ENCODE results near the gene SPO11.

The SPO11 gene

GRCh38 chr20:57326667-57327455 lies 2.7 kb upstream of the SPO11 start:
- ChIA-PET CTCF (no interaction called here), POLR2A (no interaction called here)
- no peak for DNase-seq (ENCODE audit: extremely low spot score)
- no peak for TF ChIP-seq FOXA1 (IDR thresholded peaks at IDR 0.05)
- no peak for TF ChIP-seq LEF1 (IDR thresholded peaks at IDR 0.05; ENCODE audit: borderline replicate concordance)
- no peak for TF ChIP-seq FOXM1 (IDR thresholded peaks at IDR 0.05; ENCODE audit: borderline replicate concordance)
- no peak for TF ChIP-seq NFRKB (IDR thresholded peaks at IDR 0.05)
- TF ChIP-seq ELF4 (IDR thresholded peaks at IDR 0.05): no peak
- no peak for TF ChIP-seq BHLHE40 (IDR thresholded peaks at IDR 0.05; ENCODE audit: borderline replicate concordance)
- TF ChIP-seq FOXK2 (IDR thresholded peaks at IDR 0.05): no peak
- no peak for TF ChIP-seq ZNF384 (IDR thresholded peaks at IDR 0.05)
- no peak for TF ChIP-seq PKNOX1 (IDR thresholded peaks at IDR 0.05)
- TF ChIP-seq SP1 (IDR thresholded peaks at IDR 0.05): no peak

- TF ChIP-seq CTBP1 (IDR thresholded peaks at IDR 0.05; ENCODE audit: borderline replicate concordance) (no peak), TARDBP (IDR thresholded peaks at IDR 0.05) (no peak), ELF4 (IDR thresholded peaks at IDR 0.05) (no peak), BHLHE40 (IDR thresholded peaks at IDR 0.05; ENCODE audit: borderline replicate concordance) (no peak), HDGF (IDR thresholded peaks at IDR 0.05; ENCODE audit: borderline replicate concordance) (no peak), ARNT (IDR thresholded peaks at IDR 0.05) (no peak), FOXA1 (IDR thresholded peaks at IDR 0.05) (no peak), ZNF384 (IDR thresholded peaks at IDR 0.05) (no peak)
- ChIA-PET POLR2A (no interaction called here), CTCF (no interaction called here)
- DNase-seq (ENCODE audit: extremely low spot score): no peak
Observed at GRCh38 chr20:57327820-57328219, 1.8 kb upstream of the SPO11 start.

- DNase-seq (ENCODE audit: extremely low spot score): no peak
- ChIA-PET CTCF (interaction anchor here (1.1 to 1.4 kb wide), 2 partner anchors 241 to 246 kb away, joined by 5 read pairs; no protein-coding TSS in a partner anchor), POLR2A (no interaction called here)
- TF ChIP-seq SP1 (IDR thresholded peaks at IDR 0.05): no peak
- TF ChIP-seq FOXA1 (IDR thresholded peaks at IDR 0.05): no peak
- TF ChIP-seq ELF4 (IDR thresholded peaks at IDR 0.05): no peak
- no peak for TF ChIP-seq CTBP1 (IDR thresholded peaks at IDR 0.05; ENCODE audit: borderline replicate concordance)
- TF ChIP-seq NFRKB (IDR thresholded peaks at IDR 0.05): no peak
- no peak for TF ChIP-seq FOXK2 (IDR thresholded peaks at IDR 0.05)
- no peak for TF ChIP-seq BHLHE40 (IDR thresholded peaks at IDR 0.05; ENCODE audit: borderline replicate concordance)
- TF ChIP-seq ARNT (IDR thresholded peaks at IDR 0.05): no peak
- TF ChIP-seq SUZ12 (IDR thresholded peaks at IDR 0.05): no peak
- no peak for TF ChIP-seq TARDBP (IDR thresholded peaks at IDR 0.05)
- no peak for TF ChIP-seq HDGF (IDR thresholded peaks at IDR 0.05; ENCODE audit: borderline replicate concordance)
Observed at GRCh38 chr20:57330998-57331397, 1.4 kb downstream of the SPO11 start.

DNA sequence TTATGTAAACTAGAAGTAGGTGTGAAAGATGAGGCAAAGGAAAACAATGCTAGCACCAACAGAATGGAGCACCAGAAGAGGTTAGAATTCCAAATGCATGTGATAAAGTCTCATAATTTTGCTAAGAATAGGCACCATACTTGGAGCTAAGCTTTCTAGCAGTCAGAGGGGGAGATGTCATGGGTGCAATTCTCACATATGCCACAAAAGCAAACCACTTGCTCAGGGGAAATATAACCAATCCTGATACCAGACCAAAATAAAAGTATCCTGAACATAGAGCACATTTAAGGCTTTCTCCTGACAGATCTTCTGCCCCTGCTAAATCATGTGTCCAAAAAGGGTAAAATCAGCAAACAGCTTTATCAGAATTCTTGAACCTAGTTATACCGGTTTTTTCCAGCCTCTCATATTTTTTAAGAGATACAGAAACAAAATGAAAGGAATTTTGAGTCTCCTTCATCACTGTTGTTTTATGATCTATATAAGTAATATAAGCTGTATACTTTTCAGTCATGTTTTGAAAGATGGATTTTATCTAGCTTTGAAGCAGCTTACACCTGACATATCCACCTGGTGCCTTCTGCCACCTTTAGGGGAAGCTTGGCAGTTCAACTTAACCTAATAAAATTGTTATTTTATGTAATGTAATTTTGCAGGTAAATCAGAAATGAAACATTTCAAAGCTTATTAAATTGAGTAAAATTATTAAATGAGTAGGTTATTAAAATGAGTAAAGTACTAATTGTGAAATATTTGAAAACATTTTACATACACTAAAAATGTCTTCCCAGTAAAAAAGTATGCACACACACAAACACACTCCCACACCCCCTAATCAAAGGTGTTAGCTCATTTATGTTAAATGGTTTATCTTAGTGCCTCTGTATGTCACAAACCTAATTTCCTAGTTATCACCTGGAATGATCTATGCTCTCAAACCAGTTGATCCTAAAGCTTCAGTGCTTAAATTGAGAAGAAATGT lies 2.8 kb downstream of the SPO11 start:
- CTCF ChIA-PET: interaction anchor here (0.6 to 2.5 kb wide), 7 partner anchors 14 to 241 kb away, joined by 3 to 19 read pairs (median 3); no protein-coding TSS in a partner anchor
- TF ChIP-seq BHLHE40 (IDR thresholded peaks at IDR 0.05; ENCODE audit: borderline replicate concordance) (no peak), L3MBTL2 (conservative IDR thresholded peaks at IDR 0.05) (no peak), LEF1 (IDR thresholded peaks at IDR 0.05; ENCODE audit: borderline replicate concordance) (no peak), CTBP1 (IDR thresholded peaks at IDR 0.05; ENCODE audit: borderline replicate concordance) (no peak), ZNF384 (IDR thresholded peaks at IDR 0.05) (no peak), FOXK2 (IDR thresholded peaks at IDR 0.05) (no peak), NFRKB (IDR thresholded peaks at IDR 0.05) (no peak), ARNT (IDR thresholded peaks at IDR 0.05) (no peak), TARDBP (IDR thresholded peaks at IDR 0.05) (no peak), ELF4 (IDR thresholded peaks at IDR 0.05) (no peak), HDGF (IDR thresholded peaks at IDR 0.05; ENCODE audit: borderline replicate concordance) (no peak), PKNOX1 (IDR thresholded peaks at IDR 0.05) (no peak), FOXA1 (IDR thresholded peaks at IDR 0.05) (no peak)
- DNase-seq (ENCODE audit: extremely low spot score): no peak
- POLR2A ChIA-PET: no interaction called here

DNA sequence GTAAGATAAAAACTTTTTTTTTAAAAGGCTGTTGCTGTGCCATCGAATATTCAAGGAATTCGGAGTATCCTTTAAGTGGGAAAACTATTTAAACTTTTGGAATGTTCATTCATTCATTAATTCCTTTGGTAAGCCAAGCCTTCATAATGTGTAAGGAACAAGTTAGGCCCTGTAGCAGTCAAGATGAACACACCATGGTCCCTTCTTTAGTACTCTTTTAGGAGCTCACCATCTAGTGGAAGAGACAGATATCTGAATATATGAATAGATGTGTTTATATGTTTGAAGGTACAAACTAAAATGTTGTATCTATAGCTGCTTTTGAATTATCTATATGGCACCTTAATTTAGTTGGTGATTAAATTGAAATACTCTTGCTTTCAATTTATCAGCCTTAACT lies 5.8 kb downstream of the SPO11 start:
- POLR2A ChIA-PET: interaction anchor here (1.5 kb wide), 1 partner anchor 16 kb away, joined by 3 read pairs; the partner anchor contains the start of gene RAE1
- TF ChIP-seq LEF1 (IDR thresholded peaks at IDR 0.05; ENCODE audit: borderline replicate concordance) (no peak), NFRKB (IDR thresholded peaks at IDR 0.05) (no peak), SP1 (IDR thresholded peaks at IDR 0.05) (no peak), ARNT (IDR thresholded peaks at IDR 0.05) (no peak)
- DNase-seq (ENCODE audit: extremely low spot score): no peak
- CTCF ChIA-PET: interaction anchor here (1.1 kb wide), 1 partner anchor 11 kb away, joined by 3 read pairs; no protein-coding TSS in a partner anchor

DNA sequence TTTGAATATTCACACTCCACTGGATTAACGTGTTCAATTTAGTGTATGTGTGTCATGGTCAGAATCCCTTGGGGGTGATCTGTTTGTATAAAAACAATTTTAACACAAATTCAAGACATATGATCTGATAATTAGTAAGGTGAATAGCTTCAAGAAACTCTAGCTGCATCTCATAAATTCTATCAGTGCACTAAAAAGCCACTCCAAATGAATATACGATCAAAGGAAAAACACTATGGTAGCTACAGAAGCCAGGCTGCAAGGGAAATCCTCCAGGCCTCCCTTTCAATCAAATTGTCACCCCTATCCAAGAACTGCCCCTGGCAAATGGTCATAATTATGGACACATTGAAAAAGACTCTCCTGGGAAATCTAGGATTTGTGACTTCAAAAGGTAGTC lies 12.1 kb downstream of the SPO11 start:
- peak; percentile 7; the same call in 1 of the 2 replicates for TF ChIP-seq PKNOX1 (IDR thresholded peaks at IDR 0.05)
- no peak for TF ChIP-seq LEF1 (IDR thresholded peaks at IDR 0.05; ENCODE audit: borderline replicate concordance)
- POLR2A ChIA-PET: no interaction called here
- DNase-seq (ENCODE audit: extremely low spot score): no peak
- CTCF ChIA-PET: no interaction called here

Measured in HEK293T (cell line).